HepG2 (cell line): ENCODE results near the gene FXYD4. TPM values are rescaled to one million over a fixed set of nuclear protein-coding genes. Genes with fewer than 3 reads are reported as not detected.

Source experiments
- ATAC-seq: fragments of 200-7000 bp; cut with Tn5 transposase; 3 replicates; pipeline ENCODE4 v1.9.1; 2020; ENCODE audit warnings: mild to moderate bottlenecking, moderate library complexity
- BruUV-seq: library from RNA; stranded (reverse); fragments of 400-500 nt; replicated peaks from 2 replicates; lab custom pipeline; 2021; lab: Mats Ljungman, UMichigan
- CTCF ChIA-PET: fragments of 300-600 bp; formaldehyde crosslinking; extraction: SDS; loops from one replicate; lab custom pipeline; 2021; ENCODE audit warnings: low total read pairs, inconsistent platforms, low intra/inter-chr PET ratio; lab: Yijun Ruan, JAX
- POLR2A ChIA-PET: fragments of 350-600 bp; sonication (Branson Sonifier 250); formaldehyde crosslinking; loops from one replicate; lab custom pipeline; 2020; ENCODE audit warnings: antibody characterized with exemption, inconsistent platforms; lab: Yijun Ruan, JAX
- DNase-seq: peaks from one replicate; pipeline ENCODE4 v3.0.0-alpha.2; 2015; ENCODE audit warnings: low spot score
- FAIRE-seq: peaks from 3 replicates; lab custom pipeline; 2011; peaks lifted over from hg19 to GRCh38; lab: Jason Lieb, UNC
- H2AFZ ChIP-seq: one replicate; pipeline ENCODE4 v1.6.1; 2011; ENCODE audit warnings: low read length, inconsistent platforms
- H3K27ac ChIP-seq: fragments of 300-600 bp; 3 replicates; pipeline ENCODE4 v1.8.0; 2011; ENCODE audit warnings: mixed run types, mild to moderate bottlenecking, mixed read lengths, low read length, inconsistent platforms; ENCODE audit not compliant: insufficient read depth; ENCODE audit errors: extremely low read length
- H3K27me3 ChIP-seq, 2 experiments: fragments of 200-600 bp in 1 of 2; 2 replicates in 1 of 2; 3 replicates in 1 of 2; pipeline versions ENCODE4 v1.6.0 to v1.8.0; 2011; ENCODE audit warnings: low read length in 2 of 2, mild to moderate bottlenecking in 2 of 2, moderate library complexity in 2 of 2, inconsistent platforms in 1 of 2; ENCODE audit not compliant: insufficient read depth in 2 of 2, control insufficient read depth in 1 of 2
- H3K36me3 ChIP-seq, 2 experiments: fragments of 200-600 bp in 1 of 2; replicated peaks in 1 of 2; 2 replicates in 1 of 2; 3 replicates in 1 of 2; pipeline versions ENCODE4 v1.5.1 to v1.8.0; 2011; ENCODE audit warnings: low read length in 2 of 2, inconsistent platforms in 1 of 2; ENCODE audit not compliant: insufficient read depth in 2 of 2, control insufficient read depth in 1 of 2
- H3K4me1 ChIP-seq: 2 replicates; pipeline ENCODE4 v1.5.1; 2012; ENCODE audit warnings: low read length, inconsistent platforms; ENCODE audit not compliant: insufficient read depth
- H3K4me2 ChIP-seq: 2 replicates; pipeline ENCODE4 v1.6.0; 2011; ENCODE audit warnings: low read depth, low read length, inconsistent platforms
- H3K4me3 ChIP-seq, 3 experiments: fragments of 200-600 bp in 1 of 3; sonication (generic), shearing (Covaris generic) in 1 of 3; replicated peaks in 1 of 3; 2 replicates each; pipeline ENCODE4 v1.5.1; 2011 to 2016; ENCODE audit warnings: low read length in 3 of 3, inconsistent platforms in 2 of 3, low read depth in 2 of 3, mild to moderate bottlenecking in 2 of 3, control low read depth in 1 of 3, mixed read lengths in 1 of 3; ENCODE audit not compliant: insufficient read depth in 1 of 3
- H3K79me2 ChIP-seq: one replicate; pipeline ENCODE4 v1.6.1; 2011; ENCODE audit warnings: low read length, inconsistent platforms; ENCODE audit not compliant: insufficient read depth
- H3K9ac ChIP-seq: 2 replicates; pipeline ENCODE4 v1.6.0; 2011; ENCODE audit warnings: mild to moderate bottlenecking, low read depth, low read length, inconsistent platforms; ENCODE audit not compliant: insufficient read depth
- H3K9me3 ChIP-seq: 2 replicates; pipeline ENCODE4 v1.5.1; 2012; ENCODE audit warnings: mild to moderate bottlenecking, low read length
- H4K20me1 ChIP-seq: 2 replicates; pipeline ENCODE4 v1.6.0; 2011; ENCODE audit warnings: inconsistent platforms, mild to moderate bottlenecking, low read length, moderate library complexity; ENCODE audit not compliant: insufficient read depth
- DR1 ChIP-seq: sonication (generic); formaldehyde crosslinking; IDR thresholded peaks from 2 replicates; pipeline ENCODE4 v1.8.0; 2021; ENCODE audit warnings: mild to moderate bottlenecking, missing genetic modification reagents, inconsistent platforms
- FOSL2 ChIP-seq: sonication (generic); formaldehyde crosslinking; IDR thresholded peaks from 2 replicates; pipeline ENCODE4 v1.4.0; 2020; ENCODE audit warnings: missing genetic modification reagents
- FOXO1 ChIP-seq: sonication (generic); formaldehyde crosslinking; IDR thresholded peaks from 2 replicates; pipeline ENCODE4 v1.4.0; 2020; ENCODE audit warnings: missing genetic modification reagents
- GLMP ChIP-seq: sonication (generic); formaldehyde crosslinking; IDR thresholded peaks from 2 replicates; pipeline ENCODE4 v1.9.0; 2021; ENCODE audit warnings: missing genetic modification reagents, mild to moderate bottlenecking, borderline replicate concordance
- ZNF24 ChIP-seq: fragments of 450-650 bp; IDR thresholded peaks from 2 replicates; pipeline ENCODE4 v1.6.1; 2017; ENCODE audit warnings: antibody characterized with exemption, mild to moderate bottlenecking
- ZNF292 ChIP-seq: sonication (generic); formaldehyde crosslinking; IDR thresholded peaks from 2 replicates; pipeline ENCODE4 v1.8.1; 2022; ENCODE audit warnings: mild to moderate bottlenecking, low read depth, missing genetic modification reagents, borderline replicate concordance
- ZNF441 ChIP-seq: sonication (generic); formaldehyde crosslinking; IDR thresholded peaks from 2 replicates; pipeline ENCODE4 v1.7.0; 2021; ENCODE audit warnings: missing genetic modification reagents, borderline replicate concordance
- ZNF558 ChIP-seq: sonication (generic); formaldehyde crosslinking; IDR thresholded peaks from 2 replicates; pipeline ENCODE4 v1.9.0; 2022; ENCODE audit warnings: mild to moderate bottlenecking, missing genetic modification reagents, borderline replicate concordance
- ZNF883 ChIP-seq: sonication (generic); formaldehyde crosslinking; IDR thresholded peaks from 2 replicates; pipeline ENCODE4 v1.5.1; 2020; ENCODE audit warnings: mild to moderate bottlenecking, missing genetic modification reagents; ENCODE audit errors: not compliant biosample characterization
- WGBS: methylation state at CpG from one replicate; pipeline ENCODE4 v1.1.6; 2017; ENCODE audit warnings: low lambda C conversion rate; 5-methylcytosine and 5-hydroxymethylcytosine counted together
- in situ Hi-C: cut with HindIII; loops from 2 replicates; pipeline ENCODE4 v1.10.0; 2017; ENCODE audit warnings: low pct_unique_long_range_greater_than_20kb; ENCODE audit not compliant: extremely low pct_ligation_motif_present
- intact Hi-C: fragments of 100-400 bp; cut with micrococcal nuclease; formaldehyde crosslinking; loops from one replicate; pipeline ENCODE4 v1.10.0; 2022; ENCODE audit not compliant: unreplicated experiment
- polyA plus RNA-seq, 8 experiments: library from polyadenylated mRNA; depleted of rRNA in 3 of 8; stranded (reverse) in 7 of 8; unstranded in 1 of 8; fragments of >200 nt; fragmentation: Illumina TruSeq in 4 of 8; extraction: Trizol in 4 of 8; gene quantifications; 2 replicates each; pipeline versions ENCODE4 v1.2.1 to v1.2.3, GENCODE V29; 2011 to 2016; ENCODE audit warnings: low read depth in 4 of 8, missing spikeins in 1 of 8, mixed read lengths in 1 of 8; ENCODE audit not compliant: insufficient read depth in 1 of 8
- total RNA-seq, 5 experiments: library from RNA; depleted of rRNA; stranded (reverse); fragments of >200 nt; fragmentation: Illumina TruSeq; extraction: Trizol; gene quantifications; 2 replicates each; pipeline ENCODE4 v1.2.3, GENCODE V29; 2016; ENCODE audit warnings: low read depth in 1 of 5

The FXYD4 gene
- total and polyA plus RNA-seq, 2 of the 13 experiments (the other 11 are each of a cell fraction or from before 2014, with no cell fraction given): not detected

- TF ChIP-seq ZNF441 (CRISPR knock-in tag) (no peak), ZNF558 (CRISPR knock-in tag) (no peak), ZNF24 (no peak), ZNF883 (CRISPR knock-in tag) (no peak), GLMP (CRISPR knock-in tag) (no peak), DR1 (CRISPR knock-in tag) (no peak), FOXO1 (CRISPR knock-in tag) (no peak)
These were observed 31.3 kb upstream of the FXYD4 start (continued) for GRCh38 chr10:43340101-43340500.

GRCh38 chr10:43340619-43341018, 30.8 kb upstream of the FXYD4 start:
- no TSS peak for BruUV-seq
- WGBS: 37% methylated on average over 9 of the region's 9 CpGs
- peaks cover 27% of the 10 kb centered on the region for H3K4me1 ChIP-seq
- H3K79me2 ChIP-seq: no peaks in the 10 kb centered on the region
- POLR2A ChIA-PET: no interaction called here
- DNase-seq: no peak
- no peak overlapping the region for H3K9ac ChIP-seq
- no peaks in the 10 kb centered on the region for H3K36me3 ChIP-seq
- in situ Hi-C loops: no loop called here
- TF ChIP-seq ZNF292 (CRISPR knock-in tag) (no peak), FOSL2 (CRISPR knock-in tag) (peak; percentile 35; the same call in 1 of the 2 replicates)
- TF ChIP-seq, all 625 proteins: peak for 1
- no peak overlapping the region for H3K4me3 ChIP-seq
- H3K27ac ChIP-seq: no peak overlapping the region
- ATAC-seq (no peak), FAIRE-seq (no peak)
- no peak overlapping the region for H2AFZ ChIP-seq
- CTCF ChIA-PET: no interaction called here
- no peak overlapping the region for H3K4me2 ChIP-seq
- H3K9me3 ChIP-seq: no peaks in the 10 kb centered on the region
- H4K20me1 ChIP-seq: no peaks in the 10 kb centered on the region
- peaks cover 0 to 32% of the 10 kb centered on the region in 2 experiments; a peak in 4 of 5 replicates for H3K27me3 ChIP-seq
- intact Hi-C loops: no loop called here
